Stimulated activated CD8-positive, alpha-beta memory T cell treated with anti-CD3 and anti-CD28 coated beads, Interleukin-15, amount 100 ng/mL, for 24 hours (primary cell): ENCODE results near the gene MSMB.
"Not testable (repeated sequence)": the region's sequence is repeated elsewhere in the genome, so short reads cannot be mapped to it uniquely, and the experiment has no call there.

ENCODE experiments used
- DNase-seq: peaks from one replicate; pipeline ENCODE4 v3.0.0-alpha.2; 2020; ENCODE audit warnings: low read depth

MSMB gene

DNA sequence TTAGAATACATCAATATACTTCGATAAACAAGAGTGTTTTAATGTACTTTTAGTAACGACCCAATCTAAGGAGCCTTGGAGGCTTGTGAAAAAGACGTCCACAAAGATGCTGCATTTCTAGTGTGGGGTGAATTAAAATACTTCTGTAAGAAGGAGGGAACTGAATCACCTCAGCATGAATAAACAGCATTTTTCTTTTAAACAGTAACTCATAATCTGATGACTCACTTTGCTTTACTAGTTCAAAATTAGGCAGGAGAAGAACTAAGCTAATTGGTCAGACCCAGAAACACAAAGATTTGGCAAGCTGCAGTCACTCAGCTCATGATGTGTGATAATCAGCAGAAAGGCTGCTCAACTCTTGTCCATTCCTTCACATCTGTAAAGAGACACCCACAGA, 39.9 kb downstream of the MSMB start:
- no peak for DNase-seq

DNA sequence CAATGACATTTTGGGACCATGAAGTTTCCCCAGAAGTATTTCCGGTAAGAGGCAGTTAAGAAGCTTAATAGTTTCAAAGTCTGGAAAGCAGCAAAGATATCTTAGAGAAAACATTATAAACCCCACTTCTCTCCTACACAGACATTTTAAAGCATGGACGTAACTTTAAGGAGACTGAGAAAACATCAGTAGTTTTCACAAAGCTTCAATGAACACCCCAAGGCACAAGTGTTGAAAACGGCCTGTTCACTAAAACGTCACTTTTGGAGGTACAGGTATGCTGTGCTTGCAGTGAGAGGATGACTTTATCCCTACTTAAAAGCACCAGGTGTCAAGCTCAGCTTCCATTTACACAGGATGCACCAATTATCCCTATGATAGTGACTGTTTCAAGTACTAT, 40.7 kb downstream of the MSMB start:
- DNase-seq = no peak

DNA sequence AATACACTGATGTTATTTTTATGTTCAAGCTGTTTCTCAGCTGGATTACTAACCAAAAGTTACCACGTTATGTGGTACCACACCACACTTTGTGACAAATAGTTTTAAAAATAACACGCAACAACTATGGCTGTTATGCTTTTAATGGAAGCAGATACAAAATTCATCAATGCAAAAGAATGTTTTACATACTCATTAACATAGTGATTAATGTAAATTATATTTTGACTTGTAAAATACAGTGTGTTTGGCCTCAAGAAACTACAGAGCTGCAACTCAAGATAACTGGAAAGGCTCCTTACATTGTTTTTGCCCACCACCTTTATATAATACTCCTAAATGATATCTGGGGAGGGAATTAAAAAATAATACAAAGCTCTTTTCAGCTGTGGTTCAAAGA, 41.1 kb downstream of the MSMB start:
- no peak for DNase-seq

DNA sequence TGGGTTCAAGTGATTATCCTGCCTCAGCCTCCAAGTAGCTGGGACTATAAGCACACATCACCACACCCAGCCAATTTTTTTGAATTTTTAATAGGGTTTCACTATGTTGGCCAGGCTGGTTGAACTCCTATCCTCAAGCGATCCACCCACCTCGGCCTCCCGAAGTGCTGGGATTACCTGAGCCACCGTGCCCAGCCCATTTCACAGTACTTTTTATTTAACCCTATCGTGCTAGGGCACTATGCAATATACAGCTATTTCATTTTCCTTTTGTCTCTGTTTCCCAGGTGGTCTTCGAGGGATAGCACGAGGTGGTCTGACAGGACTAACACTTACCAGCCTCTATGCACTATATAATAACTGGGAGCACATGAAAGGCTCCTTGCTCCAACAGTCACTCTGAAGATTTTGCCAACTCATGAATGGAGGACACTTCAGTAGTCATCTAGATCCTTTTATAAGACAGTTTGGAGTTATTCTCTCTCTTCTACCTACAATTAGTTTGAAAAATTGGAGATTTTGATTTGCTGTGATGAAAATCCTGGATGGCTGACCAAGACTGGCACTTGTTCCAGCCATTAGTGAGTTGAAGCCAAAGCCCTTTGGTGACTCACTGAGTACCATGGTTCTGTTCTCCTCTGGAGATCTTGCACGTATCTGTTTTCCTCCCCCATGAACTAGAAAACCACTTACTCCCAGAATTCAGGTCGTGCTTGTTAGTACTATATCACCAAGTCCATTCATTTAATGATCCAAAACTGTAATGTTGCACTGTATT, 43.0 kb downstream of the MSMB start:
- no peak for DNase-seq

DNA sequence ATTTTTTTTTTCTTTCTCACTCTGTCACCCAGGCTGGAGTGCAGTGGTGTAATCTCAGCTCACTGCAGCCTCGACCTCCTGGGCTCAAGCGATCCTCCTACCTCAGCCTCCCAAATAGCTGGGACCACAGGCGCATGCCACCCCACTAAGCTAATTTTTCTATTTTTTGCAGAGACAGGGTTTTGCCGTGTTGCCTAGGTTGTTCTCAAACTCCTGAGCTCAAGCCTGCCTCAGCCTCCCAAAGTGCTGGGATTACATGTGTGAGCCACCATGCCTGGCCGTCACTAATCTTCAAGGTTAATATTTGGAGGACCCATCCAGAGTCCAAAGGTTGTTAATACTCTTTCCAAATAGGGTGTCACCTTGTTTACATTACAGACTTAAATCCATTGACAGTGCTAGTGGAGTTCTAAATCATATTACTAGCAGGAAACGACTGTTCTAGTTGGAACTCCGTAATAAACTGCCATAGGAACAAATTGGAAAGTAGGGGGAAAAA, 43.8 kb downstream of the MSMB start:
- not testable (repeated sequence) for DNase-seq

DNA sequence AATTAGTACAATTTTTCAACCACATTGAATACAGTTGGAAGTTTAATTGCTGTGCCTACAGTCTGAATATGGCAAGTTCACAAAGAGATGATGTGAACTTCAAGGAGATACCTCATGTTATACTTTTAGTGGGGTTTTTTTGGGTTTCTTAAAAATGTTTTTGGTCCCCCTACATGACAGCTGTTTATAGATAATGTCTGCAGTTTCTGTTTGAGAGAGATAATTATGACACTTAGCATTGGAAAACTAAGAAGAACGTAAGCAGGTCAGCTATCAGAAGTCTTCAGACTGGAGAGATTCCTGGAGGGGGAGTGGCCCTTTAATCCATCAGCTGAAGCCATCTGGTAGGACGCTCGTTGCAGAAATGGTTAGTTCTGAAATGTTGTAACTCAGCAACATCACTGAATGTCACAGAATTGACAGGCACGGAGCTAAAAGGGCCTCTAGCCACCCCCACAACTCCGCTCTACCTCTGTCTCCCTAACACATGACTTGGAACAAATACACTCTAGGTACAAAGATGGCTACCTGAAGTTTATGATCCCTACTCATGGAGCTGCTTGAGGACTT, 44.8 kb downstream of the MSMB start:
- DNase-seq = no peak

DNA sequence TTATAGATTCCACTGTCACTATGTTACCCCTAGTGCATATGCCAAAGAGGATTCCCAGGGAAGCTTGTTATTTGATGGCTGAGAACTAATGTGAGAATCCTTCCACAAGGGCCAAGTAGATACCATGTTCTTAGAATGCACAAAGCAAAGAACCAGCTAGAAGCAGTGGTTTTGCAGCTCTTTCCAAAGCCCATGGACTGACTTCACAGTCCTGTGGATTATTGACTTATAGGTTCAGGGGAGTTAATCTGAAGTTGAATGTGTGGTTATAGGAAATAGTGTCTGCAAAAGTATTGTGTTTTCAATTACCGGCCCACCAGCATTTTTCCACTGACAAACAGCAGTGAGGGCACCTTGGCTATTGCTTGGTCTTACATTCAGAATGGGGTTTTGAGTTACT, 45.5 kb downstream of the MSMB start:
- DNase-seq = no peak

DNA sequence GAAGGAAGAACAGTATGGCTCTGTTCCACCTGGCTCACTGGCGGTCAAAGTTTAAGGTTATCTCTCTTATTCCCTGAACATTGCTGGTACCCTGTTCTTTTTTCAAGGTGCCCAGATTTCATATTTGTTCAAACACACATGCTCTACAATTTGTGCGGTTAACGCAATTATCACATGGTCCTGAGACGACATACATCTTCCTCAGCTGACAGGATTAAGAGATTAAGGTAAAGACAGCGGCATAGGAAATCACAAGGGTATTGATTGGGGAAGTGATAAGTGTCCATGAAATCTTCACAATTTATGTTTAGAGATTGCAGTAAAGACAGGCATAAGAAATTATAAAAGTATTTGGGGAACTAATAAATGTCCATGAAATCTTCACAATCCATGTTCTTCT, 46.1 kb downstream of the MSMB start:
- DNase-seq = not testable (repeated sequence)

DNA sequence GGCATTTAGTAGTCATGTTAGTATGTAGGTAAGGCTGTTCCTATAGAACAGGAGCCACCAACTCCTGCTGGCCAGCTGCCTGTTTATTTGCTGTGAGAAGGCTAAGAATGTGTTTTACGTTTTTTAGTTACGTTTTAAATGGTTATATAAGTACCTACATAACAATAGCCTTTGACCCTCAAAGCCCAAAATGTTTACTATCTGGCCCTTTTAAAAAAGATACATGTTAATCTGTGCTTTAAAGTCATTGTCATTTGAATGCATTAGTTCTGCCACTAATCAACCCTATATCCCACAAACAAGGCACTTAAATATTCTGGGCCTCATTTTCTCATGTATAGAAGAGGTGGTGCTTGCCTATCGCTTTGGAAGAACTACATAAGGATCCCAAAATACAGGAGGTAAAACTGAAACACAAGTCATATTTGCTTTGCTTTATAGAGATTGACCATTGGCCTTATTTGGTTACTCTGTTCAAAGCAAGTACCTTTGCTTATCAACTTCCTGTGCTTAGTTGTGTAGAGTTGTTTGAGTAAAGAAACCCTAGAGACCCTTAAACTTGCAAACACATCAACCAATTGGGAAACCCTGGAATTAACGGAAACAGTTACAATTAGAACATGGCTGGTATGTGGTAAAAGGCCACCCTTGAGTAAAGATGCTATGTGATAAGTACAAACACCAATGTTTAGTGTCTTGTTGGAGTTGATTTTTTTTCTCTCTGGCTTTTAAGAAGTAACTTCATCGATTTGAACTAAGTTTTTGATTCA, 47.9 kb downstream of the MSMB start:
- DNase-seq = no peak

DNA sequence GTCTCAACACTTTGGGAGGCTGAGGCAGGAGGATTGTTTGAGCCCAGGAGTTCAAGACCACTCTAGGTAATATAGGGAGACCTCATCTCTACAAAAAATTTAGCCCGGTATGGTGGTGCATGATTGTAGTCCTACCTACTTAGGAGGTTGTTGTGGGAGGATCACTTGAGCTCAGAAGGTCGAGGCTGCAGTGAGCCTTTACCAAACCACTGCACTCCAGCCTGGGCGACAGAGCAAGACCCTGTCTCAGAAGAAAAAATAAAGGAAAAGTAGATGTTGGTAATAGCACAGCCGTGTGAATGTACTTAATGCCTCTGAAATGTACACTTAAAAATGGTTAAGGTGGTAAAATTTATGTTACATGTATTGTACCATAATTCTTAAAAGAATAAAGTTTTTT, 48.5 kb downstream of the MSMB start:
- DNase-seq = no peak

DNA sequence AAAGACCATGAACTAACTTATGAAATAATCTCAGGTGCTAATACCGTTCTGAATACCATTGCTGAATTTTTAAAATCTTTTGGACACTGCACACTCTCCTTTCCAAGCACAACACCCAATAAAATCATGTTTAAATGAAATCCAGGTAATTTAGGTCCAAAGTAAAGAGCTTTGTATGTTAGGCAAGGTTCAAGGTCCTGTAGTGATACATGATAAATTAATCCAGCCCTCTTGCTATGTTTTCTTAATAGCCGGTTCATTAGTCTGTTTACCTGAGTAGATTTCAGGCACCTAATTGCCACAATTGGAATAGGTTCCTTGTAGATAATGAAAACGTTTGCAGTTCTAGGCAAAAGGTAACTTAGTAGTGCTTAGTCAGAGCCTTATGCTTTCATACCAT, 60.5 kb downstream of the MSMB start:
- DNase-seq = not testable (repeated sequence)

DNA sequence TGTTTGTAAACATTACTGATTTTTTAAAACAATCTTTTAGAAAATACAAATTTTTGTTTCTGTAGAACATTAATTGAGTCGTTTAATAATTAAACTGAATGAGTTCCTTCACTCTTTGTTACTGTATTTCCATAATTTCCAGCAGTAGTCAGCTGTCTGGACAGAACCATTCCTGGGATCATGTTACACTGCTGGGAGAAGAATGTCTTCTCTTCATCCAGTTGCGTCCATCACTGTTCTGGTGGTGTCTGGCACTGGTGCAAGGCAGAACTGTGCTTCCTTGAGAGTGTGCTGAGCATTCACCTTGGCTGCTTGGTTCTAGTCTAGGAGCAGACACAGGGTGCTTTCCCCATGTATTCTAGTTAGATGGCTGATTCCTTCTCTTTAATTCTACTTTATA, 61.6 kb downstream of the MSMB start:
- DNase-seq = not testable (repeated sequence)

DNA sequence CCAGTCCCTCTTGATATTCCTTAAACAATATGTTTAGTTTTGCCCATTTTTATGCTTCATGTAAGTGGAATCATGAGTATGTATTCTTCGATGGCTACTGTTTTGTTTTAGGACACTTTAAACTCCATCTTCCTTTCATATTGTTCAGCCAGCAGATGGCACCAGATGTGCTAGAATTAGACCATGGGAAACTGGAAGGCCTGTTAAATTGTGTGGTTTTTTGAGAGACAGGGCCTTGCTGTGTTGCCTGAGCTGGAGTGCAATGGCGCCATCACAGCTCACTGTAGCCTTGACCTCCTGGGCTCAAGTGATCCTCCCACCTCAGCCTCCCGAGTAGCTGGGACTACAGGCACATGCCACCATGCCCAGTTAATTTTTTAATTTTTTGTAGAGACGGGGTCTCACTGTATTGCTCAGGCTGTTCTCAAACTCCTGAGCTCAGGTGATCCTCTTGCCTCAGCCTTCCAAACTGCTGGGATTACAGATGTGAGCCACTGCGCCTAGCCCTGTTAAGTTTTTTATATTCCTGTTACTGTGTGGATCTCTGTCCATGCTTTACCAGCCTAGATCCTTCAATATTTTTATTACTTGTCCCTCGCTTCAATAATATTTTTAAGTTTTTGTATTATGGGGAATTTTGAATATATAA, 62.4 kb downstream of the MSMB start:
- DNase-seq = not testable (repeated sequence)
